K562 (cell line): ENCODE data around the gene SMG1. TPM values are rescaled to one million over a fixed set of nuclear protein-coding genes. Genes with fewer than 3 reads are reported as not detected.

Experiments used
- ATAC-seq: fragments of 200-7000 bp; cut with Tn5 transposase; 3 replicates; pipeline ENCODE4 v1.9.1; 2020; ENCODE audit warnings: moderate library complexity
- BruUV-seq: library from RNA; stranded (reverse); fragments of 400-500 nt; replicated peaks from 2 replicates; lab custom pipeline; 2021; lab: Mats Ljungman, UMichigan
- CTCF ChIA-PET: fragments of 300-600 bp; formaldehyde crosslinking; extraction: SDS; loops from one replicate; lab custom pipeline; 2021; ENCODE audit warnings: low intra/inter-chr PET ratio; lab: Yijun Ruan, JAX
- POLR2A ChIA-PET: fragments of 300-600, 350-650 bp; sonication (Branson Sonifier 250); formaldehyde crosslinking; extraction: SDS; loops from one replicate; lab custom pipeline; 2021; ENCODE audit warnings: antibody characterized with exemption, inconsistent platforms; lab: Yijun Ruan, JAX
- DNase-seq, 4 experiments: peaks; one replicate each; pipeline versions ENCODE4 v3.0.0 to v3.0.0-alpha.2; 2011 to 2018; ENCODE audit warnings: low spot score in 3 of 4, mixed read lengths in 3 of 4; ENCODE audit errors: extremely low read depth in 1 of 4
- FAIRE-seq: peaks from 2 replicates; lab custom pipeline; 2011; peaks lifted over from hg19 to GRCh38; lab: Jason Lieb, UNC
- H2AFZ ChIP-seq: 2 replicates; pipeline ENCODE4 v1.6.0; 2011; ENCODE audit warnings: low read depth, low read length, control low read depth, inconsistent platforms
- H3K27ac ChIP-seq: fragments of 200-600 bp; 3 replicates; pipeline ENCODE4 v1.8.0; 2011; ENCODE audit warnings: low read depth, mild to moderate bottlenecking, control low read depth, inconsistent platforms, low read length, moderate library complexity, mixed read lengths; ENCODE audit errors: extremely low read depth
- H3K27me3 ChIP-seq, 2 experiments: fragments of 300-600 bp in 1 of 2; 2 replicates in 1 of 2; 3 replicates in 1 of 2; pipeline versions ENCODE4 v1.6.0 to v1.8.0; 2011; ENCODE audit warnings: inconsistent platforms in 2 of 2, low read length in 2 of 2, mild to moderate bottlenecking in 1 of 2, mixed read lengths in 1 of 2, moderate library complexity in 1 of 2; ENCODE audit not compliant: control insufficient read depth in 2 of 2, insufficient read depth in 2 of 2
- H3K36me3 ChIP-seq: fragments of 300-600 bp; 3 replicates; pipeline ENCODE4 v1.8.0; 2011; ENCODE audit warnings: mild to moderate bottlenecking, low read length, inconsistent platforms; ENCODE audit not compliant: control insufficient read depth, insufficient read depth
- H3K4me1 ChIP-seq, 2 experiments: fragments of 200-600 bp in 1 of 2; replicated peaks in 1 of 2; 2 replicates in 1 of 2; 3 replicates in 1 of 2; pipeline versions ENCODE4 v1.5.1 to v1.8.0; 2011; ENCODE audit warnings: inconsistent platforms in 2 of 2, low read length in 2 of 2, mild to moderate bottlenecking in 1 of 2, mixed read lengths in 1 of 2, moderate library complexity in 1 of 2; ENCODE audit not compliant: control insufficient read depth in 2 of 2, insufficient read depth in 2 of 2
- H3K4me2 ChIP-seq: 2 replicates; pipeline ENCODE4 v1.6.1; 2011; ENCODE audit warnings: low read length, control low read depth, inconsistent platforms, mixed read lengths; ENCODE audit not compliant: insufficient read depth
- H3K4me3 ChIP-seq: fragments of 200-600 bp; sonication (generic), shearing (Covaris generic); 2 replicates; pipeline ENCODE4 v1.5.1; 2016; ENCODE audit warnings: control low read depth, inconsistent platforms
- H3K79me2 ChIP-seq: fragments of 200-600 bp; 3 replicates; pipeline ENCODE4 v1.8.0; 2011; ENCODE audit warnings: low read length, inconsistent platforms; ENCODE audit not compliant: control insufficient read depth, insufficient read depth
- H3K9ac ChIP-seq, 2 experiments: 2 replicates each; pipeline versions ENCODE4 v1.6.0 to v1.6.1; 2011; ENCODE audit warnings: low read depth in 2 of 2, low read length in 2 of 2, control low read depth in 1 of 2, inconsistent platforms in 1 of 2, mild to moderate bottlenecking in 1 of 2, mixed read lengths in 1 of 2; ENCODE audit not compliant: insufficient read depth in 1 of 2
- H3K9me1 ChIP-seq: one replicate; pipeline ENCODE4 v1.6.0; 2011; ENCODE audit warnings: inconsistent platforms, mild to moderate bottlenecking, low read length, moderate library complexity; ENCODE audit not compliant: control insufficient read depth, insufficient read depth
- H3K9me3 ChIP-seq: replicated peaks from 2 replicates; pipeline ENCODE4 v1.5.1; 2011; ENCODE audit warnings: low read depth, low read length, inconsistent platforms; ENCODE audit not compliant: control insufficient read depth, insufficient read depth
- H4K20me1 ChIP-seq: replicated peaks from 2 replicates; pipeline ENCODE4 v1.6.1; 2011; ENCODE audit warnings: low read length, inconsistent platforms, mixed read lengths; ENCODE audit not compliant: control insufficient read depth, insufficient read depth
- BDP1 ChIP-seq: IDR thresholded peaks from 3 replicates; pipeline ENCODE4 v1.6.1; 2011; ENCODE audit not compliant: insufficient read length, insufficient read depth
- CBX5 ChIP-seq: IDR thresholded peaks from 2 replicates; pipeline ENCODE4 v1.6.1; 2014; ENCODE audit warnings: low read depth, borderline replicate concordance
- CBX8 ChIP-seq: fragments of 200-600 bp; sonication (generic); IDR thresholded peaks from 2 replicates; pipeline ENCODE4 v1.6.1; 2012; ENCODE audit warnings: borderline replicate concordance, mixed run types, low read depth, mild to moderate bottlenecking, moderate library complexity, mixed read lengths, low read length, control low read depth, inconsistent platforms; ENCODE audit not compliant: poor library complexity, severe bottlenecking; ENCODE audit errors: extremely low read depth
- EZH2 ChIP-seq: IDR thresholded peaks from 2 replicates; pipeline ENCODE4 v1.6.1; 2012; ENCODE audit warnings: low read depth, mild to moderate bottlenecking, inconsistent platforms, low read length, borderline replicate concordance
- FOXK1 ChIP-seq: sonication (generic); formaldehyde crosslinking; IDR thresholded peaks from 2 replicates; pipeline ENCODE4 v1.8.0; 2022; ENCODE audit warnings: missing genetic modification reagents, mild to moderate bottlenecking, borderline replicate concordance
- HDAC1 ChIP-seq, 2 experiments: fragments of 450-650 bp; IDR thresholded peaks; 2 replicates each; pipeline ENCODE4 v1.6.1; 2016 to 2017; ENCODE audit warnings: inconsistent platforms in 1 of 2, mild to moderate bottlenecking in 1 of 2, moderate library complexity in 1 of 2
- KLF16 ChIP-seq: IDR thresholded peaks from 2 replicates; pipeline ENCODE4 v1.6.1; 2016; ENCODE audit warnings: antibody characterized with exemption
- MAZ ChIP-seq, 2 experiments: fragments of 450-650 bp in 1 of 2; sonication (generic) in 1 of 2; formaldehyde crosslinking; IDR thresholded peaks in 1 of 2; conservative IDR thresholded peaks in 1 of 2; 2 replicates each; pipeline versions ENCODE4 v1.4.0 to v1.5.0; 2020; ENCODE audit warnings: mild to moderate bottlenecking in 1 of 2, missing genetic modification reagents in 1 of 2
- MECOM ChIP-seq: fragments of 250-450 bp; sonication (Bioruptor Pico); IDR thresholded peaks from 2 replicates; pipeline ENCODE4 v1.8.0; 2022; ENCODE audit warnings: inconsistent platforms
- MYBL2 ChIP-seq, 2 experiments: fragments of 450-650 bp in 1 of 2; sonication (generic) in 1 of 2; formaldehyde crosslinking in 1 of 2; IDR thresholded peaks; 2 replicates each; pipeline versions ENCODE4 v1.6.1 to v1.8.1; 2017 to 2022; ENCODE audit warnings: borderline replicate concordance in 1 of 2, inconsistent platforms in 1 of 2, low read depth in 1 of 2, mild to moderate bottlenecking in 1 of 2, missing genetic modification reagents in 1 of 2, moderate library complexity in 1 of 2
- MYC ChIP-seq, 2 experiments: fragments of 250-450 bp in 1 of 2; sonication (Bioruptor Pico) in 1 of 2; IDR thresholded peaks; 2 replicates each; pipeline versions ENCODE4 v1.5.1 to v1.6.1; 2012 to 2021; ENCODE audit warnings: low read depth in 2 of 2, borderline replicate concordance in 1 of 2, improper control_type of control experiment in 1 of 2, low read length in 1 of 2, mild to moderate bottlenecking in 1 of 2, moderate library complexity in 1 of 2
- XRCC5 ChIP-seq: fragments of 200-400 bp; formaldehyde crosslinking; IDR thresholded peaks from 2 replicates; pipeline ENCODE4 v1.6.1; 2017; ENCODE audit warnings: low read depth, mild to moderate bottlenecking, low read length
- ZNF12 ChIP-seq: sonication (generic); formaldehyde crosslinking; IDR thresholded peaks from 2 replicates; pipeline ENCODE4 v1.4.0; 2020; ENCODE audit warnings: mild to moderate bottlenecking, missing genetic modification reagents
- ZNF239 ChIP-seq: fragments of 250-450 bp; sonication (Bioruptor Pico); IDR thresholded peaks from 2 replicates; pipeline ENCODE4 v1.4.0; 2020; ENCODE audit warnings: mild to moderate bottlenecking
- in situ Hi-C: fragments of 300-500 bp; cut with MboI; formaldehyde crosslinking; loops from 4 replicates; pipeline ENCODE4 v1.15.0; 2018; ENCODE audit warnings: inconsistent platforms, mixed read lengths
- intact Hi-C: fragments of 100-400 bp; cut with micrococcal nuclease; formaldehyde crosslinking; loops from 2 replicates; pipeline ENCODE4 v1.14.2; 2022
- polyA plus RNA-seq, 8 experiments: library from polyadenylated mRNA; depleted of rRNA in 4 of 8; stranded (reverse) in 5 of 8; unstranded in 3 of 8; fragments of >200 nt; fragmentation: Nextera tagmentation in 2 of 8; fragmentation: Illumina TruSeq in 1 of 8; extraction: Ambion mirVana in 2 of 8; extraction: Trizol in 1 of 8; gene quantifications; 2 replicates each; pipeline versions ENCODE4 v1.2.1 to v1.2.3, GENCODE V29; 2011 to 2014; ENCODE audit warnings: inconsistent platforms in 1 of 8, missing spikeins in 1 of 8
- total RNA-seq, 7 experiments: library from RNA; depleted of rRNA in 6 of 7; stranded (reverse); fragments of >200 nt in 6 of 7; fragmentation: Illumina TruSeq in 2 of 7; extraction: Trizol in 2 of 7; gene quantifications; 2 replicates each; pipeline versions ENCODE4 v1.2.1 to v1.2.3, GENCODE V29; 2011 to 2021; ENCODE audit warnings: low replicate concordance in 1 of 7
- TF ChIP-seq, protein P1 (sequence below), 2 experiments: fragments of 450-650 bp; formaldehyde crosslinking in 1 of 2; IDR thresholded peaks; 2 replicates each; pipeline versions ENCODE4 v1.4.0 to v1.6.1; 2014 to 2020; ENCODE audit warnings: mild to moderate bottlenecking in 2 of 2, borderline replicate concordance in 1 of 2, low read depth in 1 of 2

Gene SMG1
- total and polyA plus RNA-seq, 9 of the 15 experiments (the other 6 are each of a cell fraction or from before 2014, with no cell fraction given) = 3.4 to 54.8 (median 32.0) TPM

- Histone ChIP-seq H2AFZ (no peak overlapping the region), H3K9ac (no peak overlapping the region), H3K4me1 (no peaks in the 10 kb centered on the region), H3K4me3 (no peak overlapping the region), H3K9me1 (no peaks in the 10 kb centered on the region), H3K4me2 (no peak overlapping the region), H3K36me3 (peaks cover 91% of the 10 kb centered on the region), H3K79me2 (no peaks in the 10 kb centered on the region), H3K9me3 (no peaks in the 10 kb centered on the region), H3K27ac (no peak overlapping the region), H4K20me1 (peaks cover 3% of the 10 kb centered on the region; the same call in 1 of the 2 replicates), H3K27me3 (no peaks in the 10 kb centered on the region)
- FAIRE-seq (no peak), ATAC-seq (no peak), DNase-seq (no peak)
- CTCF ChIA-PET = no interaction called here
- intact Hi-C loops (no loop called here), in situ Hi-C loops (no loop called here)
- BruUV-seq = no TSS peak
- POLR2A ChIA-PET = no interaction called here
- TF ChIP-seq BDP1 (no peak), MYBL2 (IDR thresholded peaks at IDR 0.05; ENCODE audit: low read depth) (no peak), MYBL2 (CRISPR knock-in tag; IDR thresholded peaks at IDR 0.05; ENCODE audit: borderline replicate concordance) (no peak), ZNF239 (CRISPR knock-in tag) (no peak), MAZ (CRISPR knock-in tag; conservative IDR thresholded peaks at IDR 0.05 in 1 of 2, IDR thresholded peaks at IDR 0.05 in 1 of 2) (no peak), MYC (IDR thresholded peaks at IDR 0.05; ENCODE audit: low read depth, low read length) (no peak), MYC (CRISPR knock-in tag; IDR thresholded peaks at IDR 0.05; ENCODE audit: borderline replicate concordance, low read depth) (no peak), MECOM (CRISPR knock-in tag) (no peak), FOXK1 (CRISPR knock-in tag) (no peak), CBX5 (no peak), KLF16 (no peak), EZH2 (no peak), CBX8 (no peak), ZNF12 (CRISPR knock-in tag) (no peak), XRCC5 (no peak), HDAC1 (IDR thresholded peaks at IDR 0.05) (no peak)
- TF ChIP-seq, protein P1, sequence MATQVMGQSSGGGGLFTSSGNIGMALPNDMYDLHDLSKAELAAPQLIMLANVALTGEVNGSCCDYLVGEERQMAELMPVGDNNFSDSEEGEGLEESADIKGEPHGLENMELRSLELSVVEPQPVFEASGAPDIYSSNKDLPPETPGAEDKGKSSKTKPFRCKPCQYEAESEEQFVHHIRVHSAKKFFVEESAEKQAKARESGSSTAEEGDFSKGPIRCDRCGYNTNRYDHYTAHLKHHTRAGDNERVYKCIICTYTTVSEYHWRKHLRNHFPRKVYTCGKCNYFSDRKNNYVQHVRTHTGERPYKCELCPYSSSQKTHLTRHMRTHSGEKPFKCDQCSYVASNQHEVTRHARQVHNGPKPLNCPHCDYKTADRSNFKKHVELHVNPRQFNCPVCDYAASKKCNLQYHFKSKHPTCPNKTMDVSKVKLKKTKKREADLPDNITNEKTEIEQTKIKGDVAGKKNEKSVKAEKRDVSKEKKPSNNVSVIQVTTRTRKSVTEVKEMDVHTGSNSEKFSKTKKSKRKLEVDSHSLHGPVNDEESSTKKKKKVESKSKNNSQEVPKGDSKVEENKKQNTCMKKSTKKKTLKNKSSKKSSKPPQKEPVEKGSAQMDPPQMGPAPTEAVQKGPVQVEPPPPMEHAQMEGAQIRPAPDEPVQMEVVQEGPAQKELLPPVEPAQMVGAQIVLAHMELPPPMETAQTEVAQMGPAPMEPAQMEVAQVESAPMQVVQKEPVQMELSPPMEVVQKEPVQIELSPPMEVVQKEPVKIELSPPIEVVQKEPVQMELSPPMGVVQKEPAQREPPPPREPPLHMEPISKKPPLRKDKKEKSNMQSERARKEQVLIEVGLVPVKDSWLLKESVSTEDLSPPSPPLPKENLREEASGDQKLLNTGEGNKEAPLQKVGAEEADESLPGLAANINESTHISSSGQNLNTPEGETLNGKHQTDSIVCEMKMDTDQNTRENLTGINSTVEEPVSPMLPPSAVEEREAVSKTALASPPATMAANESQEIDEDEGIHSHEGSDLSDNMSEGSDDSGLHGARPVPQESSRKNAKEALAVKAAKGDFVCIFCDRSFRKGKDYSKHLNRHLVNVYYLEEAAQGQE (IDR thresholded peaks at IDR 0.05; ENCODE audit: borderline replicate concordance) = no peak
- TF ChIP-seq, protein P1 (CRISPR knock-in tag; IDR thresholded peaks at IDR 0.05; ENCODE audit: low read depth) = no peak
Measured at GRCh38 chr16:18853694-18854093, 72.5 kb downstream of the SMG1 start.
